ENCODE measurements around the gene SPATS2L.

The SPATS2L gene

GRCh38 chr2:200272320-200272719 lies 34.2 kb upstream of the SPATS2L start:
- no peaks in the 10 kb centered on the region for H3K27me3 ChIP-seq (ENCODE audit: control insufficient read depth, insufficient read depth, low read length)

DNA sequence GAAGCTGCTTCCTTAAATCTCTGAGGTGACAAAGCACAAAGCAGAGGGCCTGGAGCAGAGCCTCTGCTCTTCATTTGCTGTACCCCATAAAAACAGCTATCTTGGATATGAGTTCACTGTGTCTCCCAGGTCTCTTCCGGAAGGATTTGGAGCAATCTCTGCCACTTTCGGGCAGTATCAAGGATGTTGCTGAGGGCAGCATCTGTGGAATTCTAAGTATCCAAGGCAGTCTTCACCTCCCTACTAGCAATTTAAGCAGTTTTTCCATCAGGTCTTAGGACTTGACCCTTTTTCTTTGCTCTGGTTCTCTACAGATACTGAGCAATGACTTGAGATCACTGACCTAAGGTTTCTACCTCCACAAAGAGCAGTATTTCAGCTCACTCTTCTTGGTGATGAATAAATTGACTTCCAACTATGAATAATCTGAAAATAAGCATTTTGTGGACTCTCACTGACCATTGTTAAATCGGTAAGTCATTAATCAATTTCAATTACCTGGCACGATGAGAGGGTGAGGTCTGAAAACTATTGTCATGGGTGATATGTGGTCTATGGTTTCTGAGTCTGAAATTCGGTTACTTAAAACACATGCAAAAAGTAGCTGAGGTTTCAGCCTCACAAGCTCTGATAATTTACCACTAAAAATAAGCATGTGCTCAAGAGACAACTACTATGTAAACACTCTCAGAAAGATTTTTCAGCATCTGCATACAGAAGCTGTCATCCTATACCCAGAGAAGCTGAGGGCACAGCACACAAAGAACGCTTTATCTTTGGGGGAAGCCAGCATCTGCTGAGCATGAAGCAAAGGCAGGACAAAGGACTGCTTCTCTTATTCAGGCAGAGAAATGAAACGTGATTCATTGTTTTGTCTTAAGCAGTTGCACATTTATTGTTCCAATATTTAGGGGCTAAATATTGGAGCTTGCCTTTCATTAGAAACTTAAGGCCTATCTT lies 32.1 kb upstream of the SPATS2L start:
- Histone ChIP-seq H3K36me3 (ENCODE audit: insufficient read depth, low read length) (no peaks in the 10 kb centered on the region), H3K9me3 (replicated peaks; ENCODE audit: low read length) (no peaks in the 10 kb centered on the region), H3K4me1 (ENCODE audit: control insufficient read depth, insufficient read depth, low read length) (peaks cover 3% of the 10 kb centered on the region), H3K27me3 (ENCODE audit: control insufficient read depth, insufficient read depth, low read length) (no peaks in the 10 kb centered on the region), H3K4me3 (ENCODE audit: low read length) (no peak overlapping the region), H3K9ac (ENCODE audit: low read depth, low read length) (no peak overlapping the region), H3K4me2 (ENCODE audit: low read length) (no peak overlapping the region)

More at GRCh38 chr2:200272320-200272719, 34.2 kb upstream of the SPATS2L start:
- Histone ChIP-seq H3K9me3 (replicated peaks; ENCODE audit: low read length) (no peaks in the 10 kb centered on the region), H3K4me1 (ENCODE audit: control insufficient read depth, insufficient read depth, low read length) (no peaks in the 10 kb centered on the region), H3K36me3 (ENCODE audit: insufficient read depth, low read length) (no peaks in the 10 kb centered on the region), H3K4me3 (ENCODE audit: low read length) (no peak overlapping the region), H3K4me2 (ENCODE audit: low read length) (no peak overlapping the region), H3K9ac (ENCODE audit: low read depth, low read length) (no peak overlapping the region)

- H3K27me3 ChIP-seq (ENCODE audit: control insufficient read depth, insufficient read depth, low read length): no peaks in the 10 kb centered on the region
- H3K9me3 ChIP-seq (replicated peaks; ENCODE audit: low read length): no peaks in the 10 kb centered on the region
- no peak overlapping the region for H3K4me2 ChIP-seq (ENCODE audit: low read length)
- no peak overlapping the region for H3K4me3 ChIP-seq (ENCODE audit: low read length)
- H3K9ac ChIP-seq (ENCODE audit: low read depth, low read length): no peak overlapping the region
- peaks cover 11% of the 10 kb centered on the region for H3K4me1 ChIP-seq (ENCODE audit: control insufficient read depth, insufficient read depth, low read length)
- H3K36me3 ChIP-seq (ENCODE audit: insufficient read depth, low read length): no peaks in the 10 kb centered on the region
Observed at GRCh38 chr2:200275295-200276013, 31.0 kb upstream of the SPATS2L start.

DNA sequence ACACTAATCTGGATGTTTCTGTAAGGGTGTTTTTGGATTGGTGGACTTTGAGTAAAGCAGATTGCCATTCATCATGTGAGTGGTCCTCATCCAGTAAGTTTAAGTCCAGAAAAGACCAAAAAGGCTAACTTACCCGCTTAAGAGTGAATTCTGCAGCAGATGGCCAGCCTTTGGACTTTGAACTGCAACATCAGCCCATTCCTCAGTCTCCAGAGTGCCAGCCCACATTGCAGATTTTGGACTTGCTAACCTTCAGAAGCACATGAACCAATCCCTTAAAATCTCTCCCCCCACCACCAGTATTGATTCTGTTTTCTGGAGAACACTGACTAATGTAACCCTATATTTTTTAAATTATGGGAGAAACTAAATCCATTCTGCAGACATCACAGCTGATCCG lies 30.0 kb upstream of the SPATS2L start:
- Histone ChIP-seq H3K36me3 (ENCODE audit: insufficient read depth, low read length) (no peaks in the 10 kb centered on the region), H3K4me3 (ENCODE audit: low read length) (no peak overlapping the region), H3K9me3 (replicated peaks; ENCODE audit: low read length) (no peaks in the 10 kb centered on the region), H3K9ac (ENCODE audit: low read depth, low read length) (no peak overlapping the region), H3K4me1 (ENCODE audit: control insufficient read depth, insufficient read depth, low read length) (peaks cover 11% of the 10 kb centered on the region), H3K4me2 (ENCODE audit: low read length) (no peak overlapping the region), H3K27me3 (ENCODE audit: control insufficient read depth, insufficient read depth, low read length) (no peaks in the 10 kb centered on the region)

DNA sequence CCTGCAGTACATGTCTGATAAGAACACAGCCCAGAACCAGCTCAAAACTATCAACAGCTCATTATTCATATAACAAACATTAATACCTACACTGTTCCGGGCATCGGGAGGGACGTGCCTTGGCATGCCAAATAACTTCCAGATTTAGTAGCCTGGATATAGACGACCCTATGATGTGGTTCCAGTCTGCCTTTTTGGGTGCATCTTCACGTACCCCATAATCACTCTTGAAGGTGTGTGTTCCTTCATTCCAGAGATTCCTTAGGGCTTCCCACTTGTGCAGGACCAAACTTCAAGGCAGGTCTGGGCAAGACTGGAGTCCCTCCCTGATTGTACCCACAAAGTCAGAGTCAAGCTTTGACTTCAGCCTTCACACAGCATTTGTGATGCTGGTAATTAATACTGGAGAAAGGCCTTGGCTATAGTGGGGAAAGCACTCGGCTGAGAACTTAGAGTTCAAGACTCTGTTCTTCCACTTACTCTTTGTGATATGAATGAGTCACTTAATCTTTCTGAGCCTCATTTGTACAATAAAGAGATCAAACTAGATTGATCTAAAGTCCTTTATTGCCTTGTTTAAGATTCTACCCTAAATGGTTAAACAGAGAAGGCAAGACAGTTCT lies 27.7 kb upstream of the SPATS2L start:
- Histone ChIP-seq H3K36me3 (ENCODE audit: insufficient read depth, low read length) (no peaks in the 10 kb centered on the region), H3K4me2 (ENCODE audit: low read length) (no peak overlapping the region), H3K9me3 (replicated peaks; ENCODE audit: low read length) (no peaks in the 10 kb centered on the region), H3K4me3 (ENCODE audit: low read length) (no peak overlapping the region), H3K4me1 (ENCODE audit: control insufficient read depth, insufficient read depth, low read length) (peaks cover 11% of the 10 kb centered on the region), H3K9ac (ENCODE audit: low read depth, low read length) (no peak overlapping the region), H3K27me3 (ENCODE audit: control insufficient read depth, insufficient read depth, low read length) (no peaks in the 10 kb centered on the region)

- Histone ChIP-seq H3K4me3 (ENCODE audit: low read length) (no peak overlapping the region), H3K36me3 (ENCODE audit: insufficient read depth, low read length) (no peaks in the 10 kb centered on the region), H3K4me1 (ENCODE audit: control insufficient read depth, insufficient read depth, low read length) (peaks cover 11% of the 10 kb centered on the region), H3K9me3 (replicated peaks; ENCODE audit: low read length) (no peaks in the 10 kb centered on the region), H3K4me2 (ENCODE audit: low read length) (no peak overlapping the region), H3K27me3 (ENCODE audit: control insufficient read depth, insufficient read depth, low read length) (no peaks in the 10 kb centered on the region), H3K9ac (ENCODE audit: low read depth, low read length) (no peak overlapping the region)
Observed at GRCh38 chr2:200279857-200280256, 26.6 kb upstream of the SPATS2L start.

DNA sequence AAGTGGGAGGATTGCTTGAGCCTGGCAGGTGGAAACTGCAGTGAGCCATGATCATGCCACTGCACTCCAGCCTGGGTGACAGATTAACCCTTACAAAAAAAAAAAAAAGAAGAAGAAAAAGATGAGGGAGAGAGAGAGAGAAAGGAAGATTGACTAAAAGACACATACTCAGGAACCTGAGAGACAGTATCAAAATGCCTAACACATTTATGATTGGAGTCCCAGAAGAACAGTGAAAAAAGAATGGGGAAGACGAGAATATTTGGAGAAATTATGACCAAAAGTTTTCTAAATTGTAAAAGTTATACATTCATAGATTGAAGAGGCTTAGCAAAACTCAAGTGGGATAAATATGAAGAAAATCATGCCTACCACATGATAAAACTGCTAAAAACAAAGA lies 19.9 kb upstream of the SPATS2L start:
- Histone ChIP-seq H3K27me3 (ENCODE audit: control insufficient read depth, insufficient read depth, low read length) (no peaks in the 10 kb centered on the region), H3K4me2 (ENCODE audit: low read length) (no peak overlapping the region), H3K36me3 (ENCODE audit: insufficient read depth, low read length) (no peaks in the 10 kb centered on the region), H3K9ac (ENCODE audit: low read depth, low read length) (no peak overlapping the region), H3K4me1 (ENCODE audit: control insufficient read depth, insufficient read depth, low read length) (peaks cover 8% of the 10 kb centered on the region), H3K4me3 (ENCODE audit: low read length) (no peak overlapping the region), H3K9me3 (replicated peaks; ENCODE audit: low read length) (no peaks in the 10 kb centered on the region)

DNA sequence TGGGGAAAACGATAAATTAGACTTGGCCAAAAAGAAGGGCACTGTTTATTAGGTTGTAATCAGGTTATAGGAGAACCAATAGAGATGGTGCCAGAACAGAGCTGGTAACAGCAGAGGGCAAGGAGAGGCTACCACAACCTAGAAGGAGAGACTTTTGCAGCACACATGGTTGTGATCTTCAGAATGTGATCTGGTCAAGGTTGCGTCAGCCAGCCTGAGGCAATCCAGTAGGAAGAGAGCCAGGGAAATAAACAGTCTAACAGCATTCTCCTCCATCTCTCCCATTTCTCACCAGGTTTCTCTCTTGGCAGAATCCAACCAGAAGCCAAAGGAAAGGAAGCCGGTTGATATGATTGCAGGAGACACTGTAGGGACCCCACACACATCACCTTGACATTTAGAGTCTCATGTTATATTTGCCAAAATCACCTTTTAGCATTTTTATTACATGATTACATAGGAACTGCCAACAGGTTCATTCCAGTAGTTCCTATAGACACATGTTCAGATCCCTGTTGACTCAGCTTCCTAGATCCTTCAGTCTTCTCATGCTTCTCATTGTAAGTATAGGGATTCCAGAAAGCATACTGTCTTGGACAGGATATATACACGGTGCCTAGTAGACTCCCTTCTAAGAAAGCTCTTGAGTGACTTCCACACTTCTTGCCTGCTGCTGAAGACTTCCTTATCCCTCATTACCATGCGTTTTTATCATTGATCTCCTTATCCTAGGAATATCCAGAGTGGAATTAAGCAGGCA lies 17.6 kb upstream of the SPATS2L start:
- no peaks in the 10 kb centered on the region for H3K27me3 ChIP-seq (ENCODE audit: control insufficient read depth, insufficient read depth, low read length)
- H3K4me3 ChIP-seq (ENCODE audit: low read length): no peak overlapping the region
- H3K9ac ChIP-seq (ENCODE audit: low read depth, low read length): no peak overlapping the region

DNA sequence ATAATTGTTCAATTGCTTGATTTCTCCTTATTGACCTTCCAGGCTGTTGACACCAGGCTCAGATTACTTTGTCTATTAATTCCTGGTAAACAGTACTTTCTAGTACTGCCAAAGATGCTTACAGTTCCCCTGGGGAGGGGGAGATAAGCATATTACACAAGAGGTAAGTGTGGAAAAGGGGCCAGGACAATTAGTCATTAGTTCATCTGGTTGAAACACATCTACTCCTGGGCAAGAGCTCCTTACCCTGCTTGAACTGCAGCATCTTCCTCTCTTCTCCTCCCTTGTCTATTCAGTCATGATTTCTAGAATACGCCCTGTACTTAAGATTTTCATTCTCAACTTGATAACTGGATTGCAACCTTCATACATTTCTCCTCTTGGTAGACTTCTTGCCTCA lies 10.4 kb upstream of the SPATS2L start:
- H3K36me3 ChIP-seq (ENCODE audit: insufficient read depth, low read length): no peaks in the 10 kb centered on the region
- peaks cover 9% of the 10 kb centered on the region for H3K4me1 ChIP-seq (ENCODE audit: control insufficient read depth, insufficient read depth, low read length)
- H3K27me3 ChIP-seq (ENCODE audit: control insufficient read depth, insufficient read depth, low read length): no peaks in the 10 kb centered on the region
- H3K4me2 ChIP-seq (ENCODE audit: low read length): no peak overlapping the region
- H3K9me3 ChIP-seq (replicated peaks; ENCODE audit: low read length): no peaks in the 10 kb centered on the region
- no peak overlapping the region for H3K4me3 ChIP-seq (ENCODE audit: low read length)
- H3K9ac ChIP-seq (ENCODE audit: low read depth, low read length): no peak overlapping the region

More for the DNA sequence above, 17.6 kb upstream of the SPATS2L start:
- Histone ChIP-seq H3K9me3 (replicated peaks; ENCODE audit: low read length) (no peaks in the 10 kb centered on the region), H3K4me2 (ENCODE audit: low read length) (no peak overlapping the region), H3K36me3 (ENCODE audit: insufficient read depth, low read length) (no peaks in the 10 kb centered on the region), H3K4me1 (ENCODE audit: control insufficient read depth, insufficient read depth, low read length) (peaks cover 8% of the 10 kb centered on the region)

DNA sequence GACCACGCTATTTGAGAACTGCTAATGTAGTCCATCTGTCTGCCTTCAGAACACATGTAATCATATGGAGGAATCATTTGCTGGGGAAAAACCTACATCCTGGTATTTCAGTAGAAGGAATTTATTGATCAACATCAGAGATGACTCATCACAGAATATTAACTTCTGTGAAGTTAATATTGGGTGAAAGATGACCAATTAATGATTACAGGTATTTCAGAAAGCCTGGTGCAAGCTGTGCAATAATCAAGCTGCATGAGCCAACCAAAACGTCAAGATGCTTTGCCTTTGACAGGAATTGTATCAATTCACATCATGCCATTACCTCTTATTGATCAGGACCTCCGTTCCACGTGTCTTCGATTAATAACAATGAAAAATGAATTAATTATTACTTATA lies 9.4 kb upstream of the SPATS2L start:
- peaks cover 16% of the 10 kb centered on the region for H3K4me1 ChIP-seq (ENCODE audit: control insufficient read depth, insufficient read depth, low read length)
- no peak overlapping the region for H3K4me3 ChIP-seq (ENCODE audit: low read length)
- no peak overlapping the region for H3K9ac ChIP-seq (ENCODE audit: low read depth, low read length)
- H3K27me3 ChIP-seq (ENCODE audit: control insufficient read depth, insufficient read depth, low read length): no peaks in the 10 kb centered on the region
- no peaks in the 10 kb centered on the region for H3K9me3 ChIP-seq (replicated peaks; ENCODE audit: low read length)
- no peaks in the 10 kb centered on the region for H3K36me3 ChIP-seq (ENCODE audit: insufficient read depth, low read length)
- no peak overlapping the region for H3K4me2 ChIP-seq (ENCODE audit: low read length)

DNA sequence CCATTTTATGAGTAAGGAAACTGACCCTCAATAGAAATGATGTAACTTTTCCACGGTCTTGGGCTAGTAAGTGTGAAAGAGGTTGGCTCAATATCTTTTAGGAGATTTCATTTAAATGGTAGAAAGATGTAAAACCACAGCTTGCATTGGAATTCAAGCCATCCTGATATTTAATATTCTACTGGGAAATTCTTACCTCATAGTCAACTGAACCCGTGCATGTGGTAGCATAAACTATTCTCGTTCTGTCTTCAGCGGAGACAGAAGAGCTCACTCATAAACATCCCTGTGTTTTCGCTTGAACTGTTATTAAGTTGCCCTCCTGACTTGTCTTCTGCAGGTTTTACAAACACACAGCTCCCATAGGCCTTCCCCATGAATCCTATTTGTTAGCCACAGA lies 8.5 kb upstream of the SPATS2L start:
- no peak overlapping the region for H3K4me2 ChIP-seq (ENCODE audit: low read length)
- H3K4me3 ChIP-seq (ENCODE audit: low read length): no peak overlapping the region
- H3K9me3 ChIP-seq (replicated peaks; ENCODE audit: low read length): no peaks in the 10 kb centered on the region
- H3K36me3 ChIP-seq (ENCODE audit: insufficient read depth, low read length): no peaks in the 10 kb centered on the region
- H3K4me1 ChIP-seq (ENCODE audit: control insufficient read depth, insufficient read depth, low read length): peaks cover 25% of the 10 kb centered on the region
- no peaks in the 10 kb centered on the region for H3K27me3 ChIP-seq (ENCODE audit: control insufficient read depth, insufficient read depth, low read length)
- H3K9ac ChIP-seq (ENCODE audit: low read depth, low read length): no peak overlapping the region
